CD1c-positive myeloid dendritic cell (primary cell): Measurements from ENCODE around the gene OLIG1.

Source experiments
- DNase-seq: peaks from one replicate; pipeline ENCODE4 v3.0.0-alpha.2; 2016; ENCODE audit errors: extremely low spot score

The OLIG1 gene

DNA sequence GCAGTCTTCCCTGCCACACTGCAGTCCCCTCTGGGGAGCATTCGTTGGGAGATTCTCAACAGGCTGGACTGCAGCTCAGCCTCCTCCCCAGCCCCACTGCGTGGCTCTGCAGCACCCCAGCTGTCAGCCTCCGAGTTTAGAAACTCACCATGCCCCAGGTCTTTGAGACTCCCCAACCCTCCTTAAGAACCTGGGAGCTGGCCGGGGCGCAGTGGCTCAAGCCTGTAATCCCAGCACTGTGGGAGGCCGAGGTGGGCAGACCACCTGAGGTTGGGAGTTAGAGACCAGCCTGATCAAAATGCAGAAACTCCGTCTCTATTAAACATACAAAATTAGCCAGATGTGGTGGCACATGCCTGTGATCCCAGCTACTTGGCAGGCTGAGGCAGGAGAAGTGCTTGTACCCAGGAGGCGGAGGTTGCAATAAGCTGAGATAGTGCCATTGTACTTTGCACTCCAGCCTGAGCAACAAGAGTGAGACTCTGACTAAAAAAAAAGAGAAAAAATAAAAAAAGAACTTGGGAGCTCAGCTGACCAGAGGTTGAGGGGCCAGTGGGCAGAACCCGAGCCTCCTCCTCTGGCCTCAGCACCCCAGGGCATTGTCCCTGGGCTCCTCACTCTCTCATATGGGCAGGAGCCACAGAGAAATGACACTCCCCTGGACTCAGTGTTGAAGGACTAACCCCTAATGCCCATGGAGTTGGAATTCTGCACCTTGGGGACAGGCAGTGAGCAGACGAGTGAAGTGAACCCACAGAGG, 38.6 kb upstream of the OLIG1 start:
- DNase-seq: no peak

DNA sequence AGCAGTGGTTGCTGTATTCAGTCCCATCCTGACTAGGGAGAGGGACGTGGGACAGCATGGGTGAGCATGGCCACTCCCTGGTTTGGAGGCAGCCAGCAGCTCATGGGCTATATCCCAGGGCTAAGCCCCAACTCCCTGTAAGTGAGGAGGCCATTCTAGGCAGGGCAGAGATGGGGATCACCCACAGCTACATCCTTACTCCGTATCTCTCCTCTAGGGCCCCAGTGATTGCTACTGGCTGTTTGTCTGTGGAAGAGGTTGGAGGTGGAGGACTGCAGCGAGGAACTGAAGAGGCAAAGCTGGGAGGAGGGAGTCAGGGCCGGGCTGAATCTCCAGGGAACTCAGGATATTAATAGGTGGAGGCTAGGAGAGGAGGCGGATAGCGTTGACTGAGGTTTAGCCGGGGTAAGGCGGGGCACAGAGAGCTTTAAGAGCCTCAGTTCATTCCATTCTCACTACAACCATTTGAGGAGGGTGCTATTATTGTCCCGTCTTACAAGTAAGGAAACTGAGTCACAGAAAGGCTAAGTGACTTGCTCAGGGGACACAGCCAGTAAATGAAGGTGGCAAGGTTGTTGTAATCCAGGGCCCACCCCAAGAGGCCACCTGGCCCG, 37.4 kb upstream of the OLIG1 start:
- no peak for DNase-seq

DNA sequence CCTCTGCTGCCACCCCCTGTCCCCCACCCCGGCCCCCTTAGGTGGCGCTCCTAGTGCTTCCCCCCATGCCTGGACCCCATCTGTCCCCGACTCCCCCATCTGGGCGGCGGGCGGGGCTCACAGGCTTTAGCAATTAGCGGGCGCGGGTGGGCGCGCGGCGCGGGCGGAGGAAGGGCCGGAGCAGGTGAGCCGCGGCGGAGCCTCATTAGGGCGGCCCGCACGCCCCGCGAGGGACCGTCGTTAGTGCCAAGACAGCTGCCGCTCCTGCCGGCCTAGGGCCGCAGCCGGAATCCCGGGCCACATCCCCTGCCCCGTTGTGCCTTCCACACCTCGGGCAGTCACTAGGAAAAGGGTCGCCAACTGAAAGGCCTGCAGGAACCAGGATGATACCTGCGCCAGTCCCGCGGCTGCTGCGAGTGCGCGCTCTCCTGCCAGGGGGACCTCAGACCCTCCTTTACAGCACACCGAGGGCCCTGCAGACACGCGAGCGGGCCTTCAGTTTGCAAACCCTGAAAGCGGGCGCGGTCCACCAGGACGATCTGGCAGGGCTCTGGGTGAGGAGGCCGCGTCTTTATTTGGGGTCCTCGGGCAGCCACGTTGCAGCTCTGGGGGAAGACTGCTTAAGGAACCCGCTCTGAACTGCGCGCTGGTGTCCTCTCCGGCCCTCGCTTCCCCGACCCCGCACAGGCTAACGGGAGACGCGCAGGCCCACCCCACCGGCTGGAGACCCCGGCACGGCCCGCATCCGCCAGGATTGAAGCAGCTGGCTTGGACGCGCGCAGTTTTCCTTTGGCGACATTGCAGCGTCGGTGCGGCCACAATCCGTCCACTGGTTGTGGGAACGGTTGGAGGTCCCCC, 36.6 kb upstream of the OLIG1 start:
- DNase-seq: no peak

DNA sequence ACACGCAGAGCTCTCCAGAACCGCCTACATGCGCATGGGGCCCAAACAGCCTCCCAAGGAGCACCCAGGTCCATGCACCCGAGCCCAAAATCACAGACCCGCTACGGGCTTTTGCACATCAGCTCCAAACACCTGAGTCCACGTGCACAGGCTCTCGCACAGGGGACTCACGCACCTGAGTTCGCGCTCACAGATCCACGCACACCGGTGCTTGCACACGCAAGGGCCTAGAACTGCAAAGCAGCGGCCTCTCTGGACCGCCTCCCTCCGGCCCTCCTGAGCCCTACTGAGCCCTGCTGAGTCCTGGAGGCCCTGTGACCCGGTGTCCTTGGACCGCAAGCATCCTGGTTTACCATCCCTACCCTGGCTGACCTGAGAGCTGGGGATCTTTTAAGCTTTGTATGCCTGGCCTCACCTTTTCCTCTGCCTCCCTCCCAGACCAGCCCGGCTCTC, 36.0 kb upstream of the OLIG1 start:
- DNase-seq: no peak

DNA sequence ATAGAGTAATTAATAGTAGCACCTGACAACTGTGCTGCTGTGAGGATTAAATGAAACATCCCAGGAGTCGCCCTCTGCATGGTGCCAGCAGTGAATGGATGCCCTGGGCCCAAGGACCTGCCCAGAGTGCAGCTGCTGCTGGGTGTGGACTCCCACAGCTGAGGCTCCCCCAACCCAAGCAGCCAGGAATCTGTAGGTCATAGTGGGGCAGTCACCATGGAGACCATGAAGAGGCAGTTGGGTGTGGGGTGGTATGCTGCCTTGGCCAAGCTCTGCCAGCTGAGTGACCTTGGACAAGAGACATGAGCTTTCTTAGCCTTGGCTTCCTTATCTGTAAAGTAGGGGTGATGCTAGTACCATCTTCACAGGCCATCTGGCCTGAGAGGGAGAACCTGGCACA, 34.8 kb upstream of the OLIG1 start:
- no peak for DNase-seq

DNA sequence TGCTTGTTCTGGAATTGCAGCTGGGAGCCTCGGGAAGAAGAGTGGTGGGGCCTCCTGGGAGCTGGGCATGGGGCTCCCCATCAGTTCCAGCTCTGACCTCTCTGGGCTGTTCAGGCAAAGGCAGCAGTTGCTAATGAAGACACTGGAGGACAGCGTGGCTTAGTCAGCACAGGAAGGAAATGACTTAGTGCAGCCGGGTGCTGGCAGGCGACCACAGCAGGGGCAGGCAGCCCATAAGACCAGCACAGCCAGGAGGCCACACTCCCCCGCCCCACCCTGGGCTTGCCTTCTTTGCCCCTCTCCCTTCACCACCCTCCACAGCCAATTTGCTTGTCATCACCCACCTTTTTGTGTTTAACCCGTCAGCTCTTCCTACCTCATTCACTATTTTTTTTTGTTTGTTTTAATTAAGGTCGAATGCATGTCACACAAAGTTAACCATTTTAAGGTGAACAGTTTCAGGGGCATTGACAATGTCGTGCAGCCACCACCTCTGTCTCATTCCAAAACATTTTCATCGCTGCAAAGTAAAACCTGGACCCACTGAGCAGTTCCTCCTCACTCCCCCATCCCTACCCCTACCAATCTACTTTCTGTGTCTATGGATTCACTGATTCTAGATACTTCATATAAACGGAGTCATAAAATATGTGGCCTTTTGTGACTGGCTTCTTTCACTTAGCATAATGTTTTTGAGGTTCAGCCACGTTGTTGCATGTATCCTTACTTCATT, 33.3 kb upstream of the OLIG1 start:
- DNase-seq: peak; percentile 31

DNA sequence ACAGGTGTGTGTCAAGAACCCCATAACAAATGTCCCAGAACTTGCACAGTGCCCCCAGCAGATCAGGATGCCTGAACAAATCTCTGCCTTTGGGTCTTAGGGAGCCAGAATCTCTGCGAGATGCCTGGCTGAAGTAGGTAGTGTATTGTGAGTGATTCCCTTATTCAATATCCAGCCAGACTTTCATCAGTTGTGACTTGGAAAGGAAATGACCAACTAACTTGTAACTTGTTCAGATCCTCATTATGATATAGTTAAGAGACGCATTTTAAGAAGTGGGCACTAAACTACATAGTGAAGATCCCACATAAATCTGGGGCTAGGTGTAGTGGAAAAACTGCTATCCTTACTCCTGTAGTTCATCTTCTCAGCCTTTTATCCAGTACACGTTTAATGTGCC, 32.4 kb upstream of the OLIG1 start:
- DNase-seq: no peak

DNA sequence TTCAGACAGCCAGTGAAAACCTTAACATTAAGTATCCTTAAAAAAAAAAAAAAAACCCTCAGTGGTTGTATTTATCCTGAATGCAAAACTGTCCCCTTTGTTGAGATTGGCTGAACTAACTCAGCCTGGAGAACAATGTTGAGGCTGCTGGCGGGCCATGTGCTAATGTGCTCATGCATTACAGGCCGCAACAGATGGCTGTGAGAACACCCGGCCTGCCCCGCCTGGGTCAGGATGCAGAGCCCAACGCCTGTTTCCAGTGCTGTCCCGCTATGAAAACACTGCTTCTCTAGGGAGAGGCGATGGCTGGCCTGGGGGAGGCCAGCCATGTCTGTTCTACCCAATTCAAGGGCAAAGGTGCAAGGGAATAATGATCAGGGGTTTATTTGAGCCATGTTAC, 30.4 kb upstream of the OLIG1 start:
- DNase-seq: no peak

DNA sequence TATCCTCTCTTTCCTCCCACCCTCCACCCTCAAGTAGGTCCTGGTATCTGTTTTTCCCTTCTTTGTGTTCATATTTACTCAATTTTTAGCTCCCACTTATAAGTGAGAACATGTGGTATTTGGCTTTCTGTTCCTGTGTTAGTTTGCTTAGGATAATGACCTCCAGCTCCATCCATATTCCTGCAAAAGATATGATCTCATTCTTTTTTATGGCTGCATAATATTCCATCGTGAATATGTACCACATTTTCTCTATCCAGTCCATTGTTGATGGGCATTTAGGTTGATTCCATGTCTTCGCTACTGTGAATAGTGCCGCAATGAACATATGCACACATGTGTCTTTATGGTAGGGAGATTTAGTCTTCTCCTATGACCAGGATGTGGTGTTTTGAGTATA, 29.7 kb upstream of the OLIG1 start:
- DNase-seq: no peak

DNA sequence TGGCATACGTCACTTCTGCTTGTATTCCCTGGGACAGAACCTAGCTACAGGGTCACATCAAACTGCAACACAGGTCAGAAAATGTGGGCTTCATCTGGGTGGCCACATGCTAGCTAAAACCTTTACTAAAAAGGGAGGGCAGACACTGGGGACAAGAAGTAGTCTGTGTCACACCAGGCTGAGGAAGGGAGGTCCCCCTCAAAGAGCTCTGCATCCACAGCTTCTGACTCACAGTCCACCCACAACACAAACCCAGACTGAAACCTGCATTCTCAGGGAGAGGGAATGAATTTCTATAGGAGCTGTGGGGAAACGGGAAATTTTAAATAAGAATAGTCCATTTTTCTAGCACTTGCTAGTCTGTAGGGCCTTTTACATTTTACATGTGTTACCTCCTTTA, 28.0 kb upstream of the OLIG1 start:
- DNase-seq: no peak

DNA sequence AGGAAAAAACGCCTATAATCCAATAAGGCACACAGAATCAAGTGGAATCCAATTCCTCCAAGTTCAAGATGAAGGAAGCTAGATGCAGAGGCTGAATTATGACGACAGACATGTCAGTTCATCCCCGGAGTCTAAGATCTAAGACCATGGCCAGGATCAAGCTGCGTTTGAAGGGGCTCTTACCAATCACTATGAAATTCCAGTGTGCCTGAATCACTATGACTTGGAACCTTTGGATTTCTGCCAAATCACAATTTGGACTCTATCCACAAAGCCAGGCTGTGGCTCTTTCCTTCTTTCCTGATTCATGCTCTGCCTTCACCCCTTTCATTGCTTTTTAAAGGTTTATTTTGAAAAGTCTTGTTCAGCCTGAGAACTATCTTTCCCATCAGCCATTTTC, 27.1 kb upstream of the OLIG1 start:
- DNase-seq: no peak

DNA sequence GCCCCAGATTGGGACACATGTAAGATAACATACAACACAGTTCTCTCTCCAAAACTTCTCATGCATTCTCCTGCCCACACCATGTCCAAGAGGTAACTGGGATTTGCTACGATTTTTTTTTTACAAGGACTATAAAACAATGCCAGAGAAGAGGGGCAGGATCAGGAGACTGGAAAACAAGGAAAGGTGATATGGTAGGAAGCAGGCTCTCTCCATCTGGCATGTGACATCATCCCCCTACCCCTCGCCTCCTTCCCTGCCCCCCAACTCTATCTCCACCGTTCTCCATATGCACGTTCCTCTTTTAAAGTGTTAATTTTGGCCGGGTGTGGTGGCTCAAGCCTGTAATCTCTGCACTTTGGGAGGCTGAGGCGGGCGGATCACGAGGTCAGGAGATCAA, 23.5 kb upstream of the OLIG1 start:
- DNase-seq: no peak

DNA sequence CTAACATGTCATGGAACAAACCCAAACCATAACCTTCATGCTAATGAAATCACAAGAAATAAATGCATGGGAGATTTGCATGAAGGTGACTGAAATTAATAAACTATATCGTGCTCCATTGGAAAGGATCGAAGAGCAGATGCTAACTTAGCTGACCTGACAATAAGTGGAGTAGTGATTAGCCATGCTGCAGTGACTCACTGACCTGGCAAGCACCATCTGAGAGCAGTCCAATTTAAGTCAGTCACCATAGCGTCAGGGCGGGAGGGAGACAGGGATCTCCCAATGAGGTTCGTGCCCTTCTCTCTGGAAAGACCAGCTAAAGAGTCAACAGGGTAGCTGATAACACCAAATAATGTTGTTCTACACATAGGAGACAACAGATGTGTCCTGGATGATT, 22.7 kb upstream of the OLIG1 start:
- DNase-seq: no peak

DNA sequence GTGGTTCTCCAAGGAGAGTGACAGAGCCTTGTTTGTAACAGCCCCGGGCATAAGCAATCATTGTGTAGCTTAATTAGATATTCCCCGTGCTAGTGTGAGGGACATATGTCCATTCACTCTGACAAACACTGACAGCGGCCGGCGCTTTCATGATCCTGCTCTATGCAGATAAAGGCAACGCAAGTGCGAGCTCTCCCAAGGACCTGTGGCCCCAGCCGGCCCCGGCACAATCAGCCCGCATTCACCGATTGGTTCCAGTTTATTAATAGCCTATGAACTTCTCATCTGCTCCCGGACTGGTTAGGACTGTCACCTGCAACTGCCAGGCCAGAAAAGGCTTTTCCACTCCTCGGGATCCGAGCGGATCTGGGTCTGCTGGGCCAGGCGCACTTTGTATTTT, 18.0 kb upstream of the OLIG1 start:
- DNase-seq: no peak

DNA sequence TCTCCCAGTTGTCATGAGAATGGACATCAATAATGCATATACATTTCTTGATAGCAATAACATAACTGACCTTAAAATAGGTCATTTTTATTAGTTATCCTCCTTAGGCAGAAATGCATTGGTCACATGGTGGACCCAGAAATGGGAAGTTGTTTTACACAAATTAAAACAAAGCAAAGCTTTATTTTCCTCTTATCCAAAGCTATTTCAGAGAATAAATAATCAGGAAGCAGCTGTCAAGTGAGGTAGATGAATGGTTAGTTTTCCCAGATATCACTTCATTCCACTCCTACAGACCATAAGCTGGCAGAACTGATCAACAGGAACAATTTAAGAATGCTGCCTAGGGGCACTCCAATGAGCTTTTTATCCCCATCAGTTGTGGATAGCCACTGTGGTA, 16.0 kb upstream of the OLIG1 start:
- DNase-seq: peak; percentile 21

DNA sequence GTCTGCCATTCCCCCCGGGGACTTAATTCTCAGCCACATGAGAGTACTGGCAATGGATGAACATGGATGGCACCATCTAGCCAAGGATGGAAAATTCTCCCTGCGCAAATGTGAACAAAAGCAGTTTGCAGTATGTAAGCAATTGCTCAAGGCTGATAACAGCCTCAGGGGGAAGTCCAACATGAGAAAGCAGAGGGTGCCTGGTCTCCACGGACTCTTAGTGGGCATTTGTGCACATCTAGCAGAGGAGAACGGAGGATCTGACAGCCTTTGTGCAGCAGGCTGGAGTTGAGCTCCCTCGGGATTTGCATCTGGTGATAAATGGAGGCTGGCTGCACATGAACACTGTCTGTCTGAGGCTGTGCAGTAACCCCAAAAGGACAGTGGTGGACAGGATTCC, 13.9 kb upstream of the OLIG1 start:
- DNase-seq: no peak

DNA sequence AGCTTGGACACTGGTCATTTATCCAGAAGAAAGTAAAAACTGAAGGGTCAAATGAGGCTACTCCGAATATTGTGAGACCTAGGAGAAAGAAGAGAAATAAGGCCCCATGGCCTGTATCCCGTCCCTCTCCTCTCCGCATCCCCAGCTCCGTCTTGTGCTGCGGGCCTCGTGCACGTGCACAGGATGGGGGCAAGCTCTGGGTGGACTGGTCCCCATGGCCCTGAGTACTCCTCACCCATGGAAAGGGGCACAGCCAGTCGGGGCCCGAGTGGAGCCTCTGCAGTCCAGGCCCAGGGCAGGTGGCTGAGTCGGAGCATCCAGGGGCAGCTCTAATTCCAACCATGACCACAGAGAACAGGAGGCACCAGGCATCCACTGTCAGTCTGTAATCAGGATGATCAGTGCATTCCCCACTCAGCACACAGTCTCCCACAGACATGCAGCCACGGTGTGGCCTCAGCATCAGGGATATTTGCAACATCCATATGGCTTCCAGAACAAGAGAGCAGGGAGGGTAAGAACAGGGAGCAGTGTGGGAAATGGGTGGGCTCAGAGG, 12.5 kb upstream of the OLIG1 start:
- DNase-seq: no peak

DNA sequence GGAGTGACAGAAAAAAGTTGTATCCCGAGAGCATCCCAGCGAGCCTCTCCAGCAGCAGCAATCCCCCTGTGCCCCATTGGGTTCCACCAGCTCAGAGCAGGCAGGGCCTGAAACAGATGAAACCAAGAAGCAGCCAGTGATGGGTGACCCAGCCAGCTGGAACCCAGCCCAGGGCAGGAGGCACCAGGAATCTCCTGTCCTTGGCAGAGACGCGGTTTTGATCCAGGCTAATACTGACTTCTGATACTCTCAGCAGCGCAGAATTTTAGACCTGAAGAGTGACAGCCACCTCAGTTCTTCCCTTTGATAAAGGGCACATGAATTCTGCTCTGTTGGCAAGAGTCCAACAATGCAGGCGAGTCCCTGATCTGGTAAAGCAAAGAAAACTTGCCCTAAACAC, 11.4 kb upstream of the OLIG1 start:
- no peak for DNase-seq

DNA sequence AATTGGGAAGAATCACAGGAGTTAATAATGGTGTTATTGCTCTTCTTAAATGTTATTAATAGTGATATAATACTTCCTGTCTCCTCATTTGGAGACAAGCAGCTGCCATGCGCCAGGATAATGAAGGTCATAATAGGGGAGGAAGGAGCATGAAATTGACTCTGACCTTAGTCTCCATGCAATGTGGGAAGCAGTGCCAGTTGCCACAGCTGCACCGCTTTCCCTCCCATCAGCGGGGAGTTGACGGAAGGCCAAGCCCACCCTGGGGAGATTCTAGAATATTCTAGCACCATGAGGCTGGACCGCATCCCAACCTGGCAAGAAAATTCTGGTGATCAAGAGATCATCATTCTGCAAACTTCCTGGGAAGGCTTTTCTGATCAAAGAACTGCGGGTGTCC, 11.0 kb upstream of the OLIG1 start:
- no peak for DNase-seq

DNA sequence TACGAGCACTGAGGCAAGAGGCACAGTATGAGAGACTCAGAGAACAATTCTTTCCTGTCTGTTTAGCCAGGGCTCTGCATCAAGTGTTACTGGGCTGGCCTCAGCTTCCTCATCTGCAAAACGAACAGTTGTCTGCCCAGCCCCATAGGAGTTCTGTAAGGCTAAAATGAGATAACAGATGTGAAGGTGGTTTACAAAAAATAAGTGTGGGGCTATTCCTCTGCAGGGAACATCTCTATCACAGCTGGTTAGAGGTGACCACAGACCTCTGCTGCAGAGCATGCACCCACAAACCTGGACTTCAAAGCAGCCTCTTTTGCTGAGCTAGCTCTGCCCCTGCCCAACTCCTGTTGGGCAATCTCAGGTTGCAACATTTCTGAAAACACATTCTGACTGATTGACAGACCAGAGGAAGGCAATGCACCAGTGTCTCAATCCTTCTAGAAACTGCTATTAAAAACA, 10.5 kb upstream of the OLIG1 start:
- DNase-seq: peak; percentile 82

DNA sequence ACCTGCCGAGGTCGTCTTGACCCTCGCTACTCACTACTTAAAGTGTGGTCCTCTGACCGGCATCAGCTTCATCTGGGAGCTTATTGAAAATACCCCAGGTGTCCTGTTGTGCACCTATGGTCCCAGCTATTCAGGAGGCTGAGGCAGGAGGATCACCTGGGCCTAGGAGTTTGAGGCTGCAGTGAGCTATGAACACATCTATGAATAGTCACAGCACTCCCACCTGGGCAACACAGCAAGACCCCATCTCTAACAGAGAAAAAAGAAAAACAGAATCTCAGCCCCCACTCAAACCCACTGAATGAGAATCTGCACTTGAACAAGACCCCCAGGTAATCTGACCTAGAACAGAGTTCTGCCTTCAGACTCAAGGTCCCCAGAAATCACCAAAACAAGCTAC, 8.7 kb upstream of the OLIG1 start:
- no peak for DNase-seq

DNA sequence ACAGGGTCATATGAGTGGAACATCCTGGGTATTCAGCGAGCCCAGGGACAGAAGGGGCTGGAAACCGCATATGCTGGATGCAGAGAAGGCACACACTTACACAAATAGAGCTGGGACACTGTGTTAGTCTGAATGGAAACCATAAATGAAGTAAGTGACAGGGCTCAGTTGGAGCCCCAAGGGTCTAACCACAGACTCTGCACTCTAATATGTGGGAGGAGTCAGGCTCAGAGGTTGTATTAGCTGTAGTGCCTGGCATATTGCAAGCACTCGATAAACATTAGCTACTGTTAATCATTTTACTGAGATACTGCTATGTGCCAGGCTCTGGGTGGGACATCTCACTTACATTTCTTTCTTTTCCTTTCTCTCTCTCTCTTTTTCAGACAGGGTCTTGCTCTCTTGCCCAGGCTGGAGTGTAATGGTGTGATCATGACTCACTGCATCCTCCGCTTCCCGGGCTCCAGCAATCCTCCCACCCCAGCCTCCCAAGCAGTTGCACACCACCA, 6.5 kb upstream of the OLIG1 start:
- no peak for DNase-seq
